Activated CD4-positive, CD25-positive, alpha-beta regulatory T cell treated with anti-CD3 and anti-CD28 coated beads, Interleukin-2, amount 50 U/mL, for 24 hours (primary cell): ENCODE measurements around the gene RINL.
"Not testable (repeated sequence)": the region's sequence is repeated elsewhere in the genome, so short reads cannot be mapped to it uniquely, and the experiment has no call there.

Experiments used
- ATAC-seq, 2 donors: fragments of 150-1000 bp; cut with Tn5 transposase; one replicate each; pipeline ENCODE4 v1.10.0; 2021; ENCODE audit warnings: mild to moderate bottlenecking in 1 of 2, moderate library complexity in 1 of 2

The RINL gene

GRCh38 chr19:38873400-38873799 lies 4.7 kb downstream of the RINL start:
- ATAC-seq, result not testable (repeated sequence)

DNA sequence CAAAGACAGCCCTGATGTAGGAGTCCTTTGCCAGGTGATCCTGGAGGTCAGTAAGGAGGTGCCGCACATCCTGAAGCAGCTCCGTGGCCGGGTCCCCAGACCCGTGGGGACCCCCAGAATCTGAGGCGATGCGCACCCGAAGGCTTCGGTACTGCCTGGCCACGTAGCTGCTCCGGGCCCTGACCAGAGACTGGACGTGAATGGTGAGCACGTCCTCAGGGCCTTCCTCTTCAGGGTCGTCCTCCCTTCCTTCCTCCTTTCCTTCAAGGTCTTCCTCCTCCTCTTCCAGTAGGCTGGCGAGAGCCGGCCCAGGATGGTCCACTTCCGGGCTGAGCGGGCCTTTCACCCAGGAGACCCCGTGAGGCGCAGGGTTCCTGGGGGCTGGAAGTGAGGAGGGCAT lies 7.5 kb downstream of the RINL start:
- ATAC-seq, result no peak

- ATAC-seq, result peak; percentile 94 to 95
Measured at GRCh38 chr19:38869836-38870607, 8.1 kb downstream of the RINL start.

DNA sequence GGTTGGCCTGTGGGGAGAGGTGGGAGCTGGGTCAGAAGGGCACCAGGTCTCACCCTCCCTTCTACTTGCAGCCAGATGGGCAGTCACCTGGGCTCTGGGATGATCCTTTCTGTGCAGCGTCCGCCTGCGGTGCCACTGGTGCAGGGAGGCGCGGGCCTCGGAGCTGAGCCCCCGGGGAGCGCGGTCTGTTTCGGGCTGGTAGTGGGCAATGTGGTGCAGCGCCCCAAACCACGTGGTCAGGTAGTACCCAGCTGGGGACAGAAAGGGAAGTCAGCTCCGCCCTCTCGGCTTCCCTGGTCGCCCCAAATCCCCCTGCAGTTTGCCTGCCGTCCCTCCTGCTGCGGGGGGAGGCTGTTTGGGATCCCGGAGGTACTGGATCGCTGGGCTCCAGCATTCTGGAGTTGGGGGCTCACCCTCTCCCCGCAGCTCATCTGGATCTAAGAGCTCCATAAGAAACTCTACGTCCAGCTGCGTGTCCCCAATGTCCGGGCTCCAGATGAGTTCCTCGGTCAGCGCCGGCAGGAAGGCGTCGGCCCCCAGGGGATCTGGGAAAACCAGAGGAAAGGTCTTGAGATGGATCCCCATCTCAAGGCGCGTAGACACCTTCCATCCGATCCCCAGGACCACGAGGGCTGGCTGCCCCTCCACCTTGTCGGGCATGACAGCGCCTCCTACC lies 8.8 kb downstream of the RINL start:
- ATAC-seq, result no peak

GRCh38 chr19:38868551-38868950 lies 9.5 kb downstream of the RINL start:
- ATAC-seq, result no peak

DNA sequence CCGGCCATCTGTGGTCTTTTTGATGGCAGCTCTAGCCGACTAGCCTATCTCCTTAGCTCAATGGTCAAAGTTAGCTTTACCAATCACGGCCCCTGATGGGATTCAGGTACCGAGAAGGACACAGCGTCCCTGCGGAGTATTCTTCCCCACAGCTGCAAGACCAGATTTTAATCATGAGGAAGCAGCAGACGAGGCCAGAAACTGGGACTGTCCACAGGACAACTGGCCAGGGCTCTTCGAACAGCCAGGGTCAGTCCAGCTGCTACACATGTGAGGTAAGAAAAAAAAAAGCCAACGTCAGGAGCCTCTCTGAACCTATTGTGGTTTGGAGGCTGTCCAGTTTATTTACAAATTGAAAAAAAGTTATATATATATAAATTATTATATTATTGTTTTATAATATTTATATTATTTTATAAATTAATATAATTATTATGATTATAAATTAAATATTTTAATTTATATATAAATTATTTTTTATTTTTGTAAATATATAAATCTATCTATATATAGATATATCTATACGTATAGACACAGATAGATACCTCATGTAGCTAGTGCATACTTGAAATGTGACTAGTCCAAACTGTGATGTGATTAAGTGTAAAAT lies 10.8 kb downstream of the RINL start:
- ATAC-seq, result no peak

GRCh38 chr19:38862321-38863059 lies 15.6 kb downstream of the RINL start:
- ATAC-seq, result no peak

GRCh38 chr19:38861368-38861767 lies 16.7 kb downstream of the RINL start:
- ATAC-seq, result no peak

DNA sequence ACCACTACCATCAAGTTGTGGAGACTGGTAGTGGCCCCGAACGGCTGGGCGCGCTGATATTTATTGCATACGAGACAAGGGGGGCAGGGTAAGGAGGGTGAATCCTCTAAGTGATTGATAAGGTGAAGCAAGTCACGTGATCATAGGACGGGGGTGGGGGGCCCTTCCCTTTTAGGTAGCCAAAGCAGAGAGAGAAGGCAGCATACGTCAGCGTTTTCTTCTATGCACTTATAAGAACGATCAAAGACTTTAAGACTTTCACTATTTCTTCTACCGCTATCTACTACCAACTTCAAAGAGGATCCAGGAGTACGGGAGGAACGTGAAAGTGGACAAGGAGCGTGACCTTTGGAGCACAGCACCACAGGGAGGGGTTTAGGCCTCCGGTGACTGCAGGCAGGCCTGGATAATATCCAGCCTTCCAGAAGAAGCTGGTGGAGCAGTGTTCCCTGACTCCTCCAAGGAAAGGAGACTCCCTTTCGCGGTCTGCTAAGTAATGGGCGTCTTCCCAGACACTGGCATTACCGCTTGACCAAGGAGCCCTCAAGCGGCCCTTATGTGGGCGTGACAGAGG lies 18.4 kb downstream of the RINL start:
- ATAC-seq, result not testable (repeated sequence)

DNA sequence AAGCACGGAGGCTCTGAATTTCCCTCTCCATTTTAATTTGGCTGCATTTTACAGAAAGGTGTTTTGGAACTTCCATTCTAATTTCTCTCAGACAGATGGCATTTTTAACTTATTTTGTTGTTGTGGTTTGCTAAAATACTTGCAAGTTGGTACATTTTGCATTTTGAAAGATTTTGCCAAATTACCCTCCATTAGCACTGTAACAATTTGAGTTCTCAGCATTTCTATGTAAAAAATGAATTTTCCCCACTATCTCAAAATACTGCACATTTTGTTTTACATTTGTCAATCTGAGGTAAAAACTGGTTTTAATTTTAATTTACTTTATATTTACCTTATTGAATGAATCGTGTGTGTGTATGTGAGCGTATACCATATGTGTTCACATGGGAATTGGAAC lies 21.3 kb downstream of the RINL start:
- no peak for ATAC-seq

DNA sequence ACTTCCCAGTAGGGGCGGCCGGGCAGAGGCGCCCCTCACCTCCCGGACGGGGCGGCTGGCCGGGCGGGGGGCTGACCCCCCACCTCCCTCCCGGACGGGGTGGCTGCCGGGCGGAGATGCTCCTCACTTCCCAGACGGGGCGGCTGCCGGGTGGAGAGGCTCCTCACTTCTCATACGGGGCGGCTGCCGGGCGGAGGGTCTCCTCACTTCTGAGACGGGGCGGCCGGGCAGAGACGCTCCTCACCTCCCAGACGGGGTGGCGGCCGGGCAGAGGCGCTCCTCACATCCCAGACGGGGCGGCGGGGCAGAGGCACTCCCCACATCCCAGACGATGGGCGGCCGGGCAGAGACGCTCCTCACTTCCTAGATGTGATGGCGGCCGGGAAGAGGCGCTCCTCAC lies 22.3 kb downstream of the RINL start:
- not testable (repeated sequence) for ATAC-seq

GRCh38 chr19:38854961-38855360 lies 23.1 kb downstream of the RINL start:
- ATAC-seq, result not testable (repeated sequence)

DNA sequence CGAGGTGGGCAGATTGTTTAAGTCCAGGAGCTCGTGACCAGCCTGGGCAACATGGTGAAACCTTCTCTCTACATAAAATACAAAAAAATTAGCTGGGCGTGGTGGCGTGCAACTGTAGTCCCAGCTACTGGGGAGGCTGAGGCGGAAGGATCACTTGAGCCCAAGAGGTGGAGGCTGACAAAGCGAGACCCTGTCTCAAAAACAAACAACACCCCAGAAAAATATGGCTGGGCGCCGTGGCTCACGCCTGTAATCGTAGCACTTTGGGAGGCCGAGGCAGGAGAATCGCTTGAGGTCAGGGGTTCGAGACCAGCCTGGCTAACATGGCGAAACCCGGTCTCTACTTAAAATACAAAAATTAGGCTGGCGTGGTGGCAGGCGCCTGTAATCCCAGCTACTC lies 24.9 kb downstream of the RINL start:
- no peak for ATAC-seq

DNA sequence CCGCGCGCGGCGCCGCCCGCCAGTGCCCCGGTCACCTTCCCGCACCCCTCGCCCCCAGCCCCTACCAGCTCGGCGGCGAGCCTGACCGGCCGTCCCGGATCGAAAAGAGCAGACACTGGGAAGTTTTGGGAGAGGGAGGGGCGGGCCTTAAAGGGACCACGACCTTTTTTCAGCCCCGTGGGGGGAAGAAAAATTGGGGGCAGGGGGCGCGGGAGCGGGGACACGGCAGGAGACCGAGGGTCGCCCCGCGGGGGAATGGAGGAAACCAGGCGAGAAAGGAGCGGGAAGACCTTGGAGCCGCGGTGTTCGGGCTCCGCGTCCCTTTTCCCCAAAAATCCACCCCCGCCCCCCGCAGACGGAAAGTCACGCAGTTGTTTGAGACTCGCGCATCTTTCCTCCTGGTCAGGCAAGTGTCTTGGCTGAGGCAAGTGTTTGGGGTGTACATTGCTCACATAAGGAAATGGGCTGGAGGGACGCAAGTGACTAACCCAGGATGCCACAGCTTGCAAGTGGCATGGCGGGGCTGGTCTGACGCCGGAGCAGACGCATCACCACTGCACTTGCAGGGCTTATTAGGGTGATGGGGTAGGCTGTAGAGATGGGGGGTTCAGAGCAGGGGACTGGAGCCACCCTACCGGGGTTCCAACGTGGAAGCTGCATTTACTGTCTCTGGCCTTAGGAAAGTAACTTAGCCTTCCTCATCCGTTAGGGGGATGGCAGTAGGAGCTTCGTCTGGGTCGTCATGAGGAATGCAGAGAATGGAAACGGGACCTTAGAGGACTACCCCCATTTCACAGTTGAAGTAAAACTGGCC lies 25.6 kb downstream of the RINL start:
- no peak for ATAC-seq

DNA sequence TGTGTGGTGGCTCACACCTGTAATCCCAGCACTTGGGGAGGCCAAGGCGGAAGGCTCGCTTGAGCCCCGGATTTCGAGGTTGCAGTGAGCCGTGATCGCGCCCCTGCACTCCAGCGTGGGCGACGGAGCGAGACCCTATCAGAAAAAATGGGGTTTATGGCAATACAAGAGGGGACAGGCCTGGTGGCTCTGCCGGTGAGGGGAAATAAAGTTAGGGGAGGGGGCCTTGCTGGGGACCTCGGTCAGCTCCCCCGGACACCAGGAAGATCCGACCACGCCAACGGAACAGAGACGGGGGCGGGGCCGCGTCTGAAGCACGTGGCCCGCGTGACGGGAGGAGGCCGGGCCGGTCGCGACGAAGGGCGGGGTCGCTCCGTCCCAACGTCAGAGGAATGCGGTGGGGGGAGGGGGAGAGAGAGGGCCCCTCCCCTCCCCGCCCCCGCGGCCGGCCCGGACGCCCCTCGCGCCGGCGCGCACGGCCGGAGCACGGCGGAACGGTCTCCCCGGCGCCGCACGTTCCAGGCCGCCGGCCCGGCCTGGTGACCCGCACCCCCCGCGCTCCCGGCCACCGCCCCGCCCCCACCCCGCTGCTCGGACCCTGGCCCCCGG lies 26.3 kb downstream of the RINL start:
- peak in 1 of 2 donors; percentile 2 for ATAC-seq

- no peak for ATAC-seq
Measured at GRCh38 chr19:38850976-38851621, 27.0 kb downstream of the RINL start.

- ATAC-seq, result peak; percentile 83 to 84
Measured at GRCh38 chr19:38850436-38850975, 27.6 kb downstream of the RINL start.

DNA sequence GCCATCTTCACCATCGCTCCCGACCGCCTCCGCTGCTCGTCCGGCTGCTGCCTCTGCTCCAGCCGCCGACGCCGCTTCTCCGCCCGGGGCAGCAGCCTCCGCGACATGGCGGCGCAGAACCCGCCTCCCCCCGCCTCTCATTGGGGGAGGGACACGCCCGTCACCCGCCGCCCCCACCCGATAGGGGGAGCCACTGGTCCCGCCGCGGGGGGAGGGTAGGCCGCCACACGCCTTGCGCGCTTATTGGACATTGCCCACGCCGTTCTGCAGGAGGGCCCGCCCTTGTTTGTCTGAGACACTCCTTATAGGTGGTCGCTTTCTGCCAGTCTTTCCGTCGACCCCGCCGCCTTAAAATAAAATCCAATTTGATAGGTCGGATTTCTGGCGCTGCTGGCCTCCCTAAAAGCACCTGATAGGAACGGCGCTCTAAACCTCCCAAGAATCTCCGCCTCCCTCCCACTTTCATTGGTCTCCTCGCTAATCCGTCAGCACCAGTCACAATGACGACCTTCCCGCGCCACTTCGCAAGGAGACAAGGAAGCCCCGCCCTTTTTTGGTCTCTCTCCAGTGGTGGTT lies 28.1 kb downstream of the RINL start, which contains the start of gene HNRNPL:
Gene HNRNPL, minus strand, starts transcription at position 127 of the 576 bp plus-strand sequence. Its CDS starts 20 bp downstream, at position 107.
- peak; percentile 61 to 66 for ATAC-seq

DNA sequence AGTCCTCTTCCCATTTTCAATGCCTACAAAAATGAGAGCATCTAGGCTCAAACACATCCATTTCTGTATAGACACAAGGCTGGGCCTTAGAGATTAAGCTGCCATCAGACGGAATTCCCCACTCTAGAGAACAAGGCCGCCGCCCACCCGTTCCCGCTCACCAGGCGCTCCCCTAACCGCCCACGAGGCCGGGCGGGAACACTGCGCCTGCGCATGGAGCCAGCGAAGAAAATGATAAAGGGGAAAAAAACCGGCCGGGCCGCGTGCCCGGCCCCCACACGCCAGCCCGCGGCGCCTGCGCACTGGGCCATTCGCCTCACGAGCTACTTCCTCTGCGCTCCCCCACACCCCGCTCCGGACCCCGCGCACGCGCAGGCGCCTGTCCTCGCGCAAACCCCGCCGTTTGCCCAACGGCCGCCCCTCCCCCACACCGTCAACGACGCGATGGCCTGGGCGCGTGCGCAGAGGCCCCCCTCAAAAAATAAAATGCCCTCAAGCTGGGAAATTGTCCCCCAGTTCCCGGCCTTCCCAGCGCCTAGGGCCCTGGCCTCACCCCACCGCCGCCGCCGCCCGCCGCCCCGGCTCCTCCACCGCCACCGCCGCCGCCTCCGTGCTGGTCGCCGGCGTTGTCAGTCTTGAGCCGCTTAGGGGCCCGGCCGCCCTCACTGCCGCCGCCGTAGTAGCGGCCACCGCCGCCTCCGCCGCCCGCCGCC lies 28.8 kb downstream of the RINL start:
- peak; percentile 8 to 14 for ATAC-seq
